Middle frontal gyrus (tissue), 1 donor: ENCODE data around the gene CRYM.
A peak's percentile ranks its signal among the peaks of the same experiment; 100 is the strongest.
"Not testable (repeated sequence)": the region's sequence is repeated elsewhere in the genome, so short reads cannot be mapped to it uniquely, and the experiment has no call there.

ENCODE experiments used
- DNase-seq: peaks from one replicate; pipeline ENCODE4 v3.0.0-alpha.2; 2015; ENCODE audit warnings: low spot score; ENCODE audit errors: extremely low spot score

The CRYM gene

DNA sequence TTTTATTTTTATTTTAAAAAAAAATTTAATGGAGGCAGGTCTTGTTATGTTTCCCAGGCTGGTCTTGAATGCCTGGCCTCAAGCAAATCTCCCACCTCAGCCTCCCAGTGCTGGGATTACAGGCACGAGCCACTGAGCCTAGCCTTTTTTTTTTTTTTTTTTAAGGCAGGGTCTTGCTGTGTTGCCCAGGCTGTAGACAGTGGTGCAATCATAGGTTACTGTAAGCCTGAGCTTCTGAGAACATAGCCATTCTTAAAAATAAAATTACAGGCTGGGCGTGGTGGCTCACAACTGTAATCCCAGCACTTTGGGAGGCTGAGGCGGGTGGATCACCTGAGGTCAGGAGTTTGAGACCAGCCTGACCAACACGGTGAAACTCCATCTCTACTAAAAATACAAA, 29.9 kb downstream of the CRYM start:
- not testable (repeated sequence) for DNase-seq

- DNase-seq, result no peak
These were observed 33.4 kb downstream of the CRYM start for GRCh38 chr16:21244518-21245215.

- DNase-seq, result no peak
These were observed 35.3 kb downstream of the CRYM start for GRCh38 chr16:21242756-21243155.

GRCh38 chr16:21239646-21240045, 38.4 kb downstream of the CRYM start:
- DNase-seq, result no peak

- DNase-seq, result no peak
These were observed 41.3 kb downstream of the CRYM start for GRCh38 chr16:21236831-21237230.

- no peak for DNase-seq
These were observed 42.9 kb downstream of the CRYM start for GRCh38 chr16:21235199-21235585.

DNA sequence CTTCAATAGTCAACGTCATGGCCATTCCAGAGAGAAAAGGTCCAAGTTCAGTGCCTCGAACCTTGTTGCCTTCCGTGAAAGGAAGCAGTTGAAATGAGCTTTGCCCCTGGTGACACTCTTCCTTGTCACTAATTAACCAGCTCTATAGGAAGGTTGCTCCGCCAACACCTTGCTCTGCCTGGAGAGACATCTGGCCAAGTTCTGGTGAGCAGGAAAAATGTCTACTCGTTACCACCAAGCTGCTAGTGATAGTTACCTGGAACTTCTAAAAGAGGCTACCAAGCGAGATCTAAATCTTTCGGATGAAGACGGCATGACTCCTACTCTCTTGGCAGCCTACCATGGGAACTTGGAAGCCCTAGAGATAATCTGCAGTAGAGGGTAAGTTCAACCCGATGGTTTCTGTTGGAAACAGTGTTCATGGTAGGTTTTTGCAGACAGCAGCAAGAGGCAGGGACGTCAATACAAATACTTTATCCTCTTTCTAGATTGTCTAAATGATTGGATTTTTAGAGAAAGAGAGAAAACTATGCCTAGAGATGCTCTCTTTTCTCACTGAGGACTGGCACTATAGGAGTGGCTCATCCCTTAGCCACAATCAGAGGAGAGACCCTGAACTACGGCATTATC, 44.5 kb downstream of the CRYM start, which contains the start of gene ANKS4B:
ANKS4B (plus strand) TSS at position 179 of the 630 bp plus-strand sequence; CDS start at position 218, 39 bp downstream.
- no peak for DNase-seq

- no peak for DNase-seq
These were observed 45.0 kb downstream of the CRYM start for GRCh38 chr16:21233045-21233520.

DNA sequence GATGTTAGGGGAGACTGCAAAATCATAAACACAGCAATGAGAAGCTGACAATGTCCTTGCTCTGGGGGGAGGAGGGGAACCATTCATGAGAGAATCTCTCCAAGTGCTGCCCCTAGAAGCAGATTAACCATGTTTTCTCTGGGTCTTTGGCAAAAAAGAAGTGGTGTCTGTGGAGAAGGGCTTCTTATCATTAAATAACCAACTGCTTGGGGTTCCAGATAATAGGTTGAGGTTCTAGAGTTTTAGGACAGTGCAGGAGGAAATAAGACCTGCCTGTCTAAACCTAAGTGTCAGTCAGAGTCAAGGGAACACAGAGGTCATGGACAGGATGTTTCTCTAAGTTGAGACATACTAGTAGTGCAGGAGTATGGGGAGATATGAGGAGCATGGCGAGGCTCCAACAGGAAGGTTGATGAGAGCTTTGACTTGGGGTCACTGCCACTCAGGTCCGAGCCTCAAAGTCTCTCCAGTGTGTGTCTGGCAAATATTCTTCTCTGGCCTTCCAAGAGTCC, 49.7 kb downstream of the CRYM start:
- DNase-seq, result no peak

GRCh38 chr16:21227866-21228265, 50.2 kb downstream of the CRYM start:
- no peak for DNase-seq

- peak; percentile 64 for DNase-seq
These were observed 51.3 kb downstream of the CRYM start for GRCh38 chr16:21226749-21227148.

GRCh38 chr16:21224800-21225199, 53.3 kb downstream of the CRYM start:
- no peak for DNase-seq

GRCh38 chr16:21223787-21224186, 54.3 kb downstream of the CRYM start:
- no peak for DNase-seq

- DNase-seq, result no peak
These were observed 55.4 kb downstream of the CRYM start for GRCh38 chr16:21222495-21223337.

DNA sequence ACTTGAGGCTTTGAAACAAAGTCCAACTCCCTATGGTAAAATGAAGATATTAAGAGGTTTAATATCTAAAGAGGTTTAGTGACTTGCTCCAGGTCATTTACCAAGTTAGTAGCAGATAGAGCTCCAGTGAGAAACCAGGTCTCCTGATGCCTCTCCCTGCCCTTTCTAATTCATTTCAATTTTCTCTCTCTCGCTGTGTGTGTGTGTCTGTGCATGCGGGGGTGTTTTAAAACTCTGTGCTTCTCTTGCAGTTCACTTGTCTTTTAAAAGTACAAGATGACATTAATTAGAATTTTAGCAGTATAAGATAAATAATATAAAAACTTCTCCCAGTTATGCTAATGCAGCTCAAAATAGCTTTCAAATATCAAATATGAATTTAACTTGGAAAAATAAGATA, 58.5 kb downstream of the CRYM start:
- no peak for DNase-seq

- no peak for DNase-seq
These were observed 59.9 kb downstream of the CRYM start for GRCh38 chr16:21218153-21218552.

DNA sequence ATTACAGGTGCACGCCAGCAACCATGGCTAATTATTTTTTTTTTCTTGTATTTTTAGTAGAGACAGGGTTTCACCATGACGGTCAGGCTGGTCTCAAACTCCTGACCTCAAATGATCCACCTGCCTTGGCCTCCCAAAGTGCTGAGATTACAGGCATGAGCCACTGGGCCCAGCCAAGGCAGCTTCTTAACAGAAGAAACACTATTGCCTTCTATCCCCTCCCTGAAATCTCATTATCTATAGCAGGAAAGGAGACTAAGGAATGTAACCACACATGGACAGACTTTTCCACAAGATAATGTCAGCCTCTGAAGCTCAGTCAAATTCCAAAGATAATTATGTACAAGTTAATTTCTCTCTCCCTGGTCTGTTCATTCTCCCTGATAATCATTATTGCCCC, 61.0 kb downstream of the CRYM start:
- DNase-seq, result no peak

- no peak for DNase-seq
These were observed 64.0 kb downstream of the CRYM start for GRCh38 chr16:21214086-21214485.

- DNase-seq, result no peak
These were observed 66.6 kb downstream of the CRYM start, which contains the start of gene ZP2 for GRCh38 chr16:21211486-21211885. ZP2 (minus strand) TSS chr16:21211574; CDS start chr16:21211547, 27 bp downstream.
